GM12878 (cell line): ENCODE measurements around the gene PSME3. TPM values are rescaled to one million over a fixed set of nuclear protein-coding genes. Genes with fewer than 3 reads are reported as not detected.

Experiments
- BACH1 ChIP-seq: fragments of 450-650 bp; IDR thresholded peaks from 2 replicates; pipeline ENCODE4 v1.6.1; 2017; ENCODE audit warnings: mild to moderate bottlenecking, borderline replicate concordance
- CREB1 ChIP-seq: IDR thresholded peaks from 2 replicates; pipeline ENCODE4 v1.6.1; 2012; ENCODE audit warnings: low read depth, mild to moderate bottlenecking, inconsistent platforms
- CREM ChIP-seq: IDR thresholded peaks from 2 replicates; pipeline ENCODE4 v1.6.1; 2014; ENCODE audit warnings: antibody characterized with exemption, low read depth
- FOXK2 ChIP-seq: fragments of 450-650 bp; IDR thresholded peaks from 2 replicates; pipeline ENCODE4 v1.6.1; 2017; ENCODE audit warnings: mild to moderate bottlenecking, moderate library complexity
- IRF4 ChIP-seq: IDR thresholded peaks from 2 replicates; pipeline ENCODE4 v1.6.1; 2011; ENCODE audit warnings: low read depth, low read length
- KDM1A ChIP-seq: fragments of 200-600 bp; sonication (generic); IDR thresholded peaks from 2 replicates; pipeline ENCODE4 v1.6.1; 2016; ENCODE audit warnings: borderline replicate concordance
- MXI1 ChIP-seq: fragments of 150-350 bp; IDR thresholded peaks from 2 replicates; pipeline ENCODE4 v1.6.1; 2011; ENCODE audit warnings: low read depth, mild to moderate bottlenecking, inconsistent platforms, low read length, improper control_type of control experiment
- NBN ChIP-seq: fragments of 450-650 bp; IDR thresholded peaks from 2 replicates; pipeline ENCODE4 v1.6.1; 2016
- RB1 ChIP-seq: fragments of 450-650 bp; formaldehyde crosslinking; IDR thresholded peaks from 2 replicates; pipeline ENCODE4 v1.6.1; 2017; ENCODE audit warnings: mild to moderate bottlenecking, borderline replicate concordance
- RELB ChIP-seq: fragments of 450-650 bp; IDR thresholded peaks from 2 replicates; pipeline ENCODE4 v1.6.1; 2017; ENCODE audit warnings: low read depth, mild to moderate bottlenecking, moderate library complexity
- SIN3A ChIP-seq: IDR thresholded peaks from 2 replicates; pipeline ENCODE4 v1.6.1; 2012; ENCODE audit warnings: low read depth, low read length, improper control_type of control experiment
- STAT1 ChIP-seq: fragments of 450-650 bp; conservative IDR thresholded peaks from 2 replicates; pipeline ENCODE4 v1.6.1; 2014; ENCODE audit warnings: antibody characterized with exemption, mild to moderate bottlenecking
- TARDBP ChIP-seq: IDR thresholded peaks from 2 replicates; pipeline ENCODE4 v1.6.1; 2016; ENCODE audit warnings: borderline replicate concordance
- TCF12 ChIP-seq: IDR thresholded peaks from 2 replicates; pipeline ENCODE4 v1.6.1; 2011; ENCODE audit warnings: low read depth, mild to moderate bottlenecking, low read length
- TCF3 ChIP-seq: IDR thresholded peaks from 2 replicates; pipeline ENCODE4 v1.6.1; 2012; ENCODE audit warnings: low read depth, mild to moderate bottlenecking, low read length, borderline replicate concordance; ENCODE audit not compliant: insufficient read depth
- YY1 ChIP-seq: IDR thresholded peaks from 2 replicates; pipeline ENCODE4 v1.6.1; 2011; ENCODE audit warnings: low read depth, mild to moderate bottlenecking, low read length
- polyA plus RNA-seq, 11 experiments: library from polyadenylated mRNA; depleted of rRNA in 4 of 11; unstranded in 6 of 11; stranded (reverse) in 5 of 11; fragments of >200 nt; fragmentation: Nextera tagmentation in 4 of 11; fragmentation: Illumina TruSeq in 1 of 11; extraction: Ambion mirVana in 4 of 11; extraction: Trizol in 1 of 11; gene quantifications; 1 replicate in 1 of 11; 2 replicates in 10 of 11; pipeline versions ENCODE4 v1.2.1 to v1.2.3, GENCODE V29; 2011 to 2016; ENCODE audit warnings: inconsistent platforms in 2 of 11, missing spikeins in 2 of 11, low read depth in 1 of 11
- total RNA-seq, 4 experiments: library from RNA; depleted of rRNA in 3 of 4; stranded (reverse); fragments of >200 nt in 3 of 4; fragmentation: Illumina TruSeq in 1 of 4; extraction: Trizol in 1 of 4; gene quantifications; 2 replicates each; pipeline versions ENCODE4 v1.2.1 to v1.2.3, GENCODE V29; 2013 to 2021
- TF ChIP-seq, protein P1 (sequence below): fragments of 450-650 bp; IDR thresholded peaks from 2 replicates; pipeline ENCODE4 v1.6.1; 2017; ENCODE audit warnings: mild to moderate bottlenecking, low read depth, inconsistent platforms; ENCODE audit not compliant: poor library complexity, severe bottlenecking
- TF ChIP-seq, protein P2 (sequence below): IDR thresholded peaks from 2 replicates; pipeline ENCODE4 v1.6.1; 2012; ENCODE audit warnings: low read depth, low read length, improper control_type of control experiment
- TF ChIP-seq, protein P3 (sequence below): fragments of 450-650 bp; IDR thresholded peaks from 2 replicates; pipeline ENCODE4 v1.6.1; 2016; ENCODE audit warnings: mild to moderate bottlenecking
- TF ChIP-seq, protein P4 (sequence below): fragments of 450-650 bp; IDR thresholded peaks from 2 replicates; pipeline ENCODE4 v1.6.1; 2016; ENCODE audit warnings: mild to moderate bottlenecking, moderate library complexity, borderline replicate concordance

PSME3 gene
- total and polyA plus RNA-seq, 10 of the 15 experiments (the other 5 are each of a cell fraction or from before 2014, with no cell fraction given), result 26.9 to 330 (median 137) TPM

- peak; percentile 95 for TF ChIP-seq YY1
- peak; percentile 80 for TF ChIP-seq FOXK2
- TF ChIP-seq TARDBP, result peak; percentile 83
- peak; percentile 70 for TF ChIP-seq RB1
- TF ChIP-seq, protein P1, sequence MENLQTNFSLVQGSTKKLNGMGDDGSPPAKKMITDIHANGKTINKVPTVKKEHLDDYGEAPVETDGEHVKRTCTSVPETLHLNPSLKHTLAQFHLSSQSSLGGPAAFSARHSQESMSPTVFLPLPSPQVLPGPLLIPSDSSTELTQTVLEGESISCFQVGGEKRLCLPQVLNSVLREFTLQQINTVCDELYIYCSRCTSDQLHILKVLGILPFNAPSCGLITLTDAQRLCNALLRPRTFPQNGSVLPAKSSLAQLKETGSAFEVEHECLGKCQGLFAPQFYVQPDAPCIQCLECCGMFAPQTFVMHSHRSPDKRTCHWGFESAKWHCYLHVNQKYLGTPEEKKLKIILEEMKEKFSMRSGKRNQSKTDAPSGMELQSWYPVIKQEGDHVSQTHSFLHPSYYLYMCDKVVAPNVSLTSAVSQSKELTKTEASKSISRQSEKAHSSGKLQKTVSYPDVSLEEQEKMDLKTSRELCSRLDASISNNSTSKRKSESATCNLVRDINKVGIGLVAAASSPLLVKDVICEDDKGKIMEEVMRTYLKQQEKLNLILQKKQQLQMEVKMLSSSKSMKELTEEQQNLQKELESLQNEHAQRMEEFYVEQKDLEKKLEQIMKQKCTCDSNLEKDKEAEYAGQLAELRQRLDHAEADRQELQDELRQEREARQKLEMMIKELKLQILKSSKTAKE, result no peak
- 0 out of 2 replicates have a peak, but pooled peaks have one; percentile 18 for TF ChIP-seq BACH1
- TF ChIP-seq, protein P2, sequence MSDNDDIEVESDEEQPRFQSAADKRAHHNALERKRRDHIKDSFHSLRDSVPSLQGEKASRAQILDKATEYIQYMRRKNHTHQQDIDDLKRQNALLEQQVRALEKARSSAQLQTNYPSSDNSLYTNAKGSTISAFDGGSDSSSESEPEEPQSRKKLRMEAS, result peak; percentile 71; the same call in 1 of the 2 replicates
- TF ChIP-seq, protein P3, sequence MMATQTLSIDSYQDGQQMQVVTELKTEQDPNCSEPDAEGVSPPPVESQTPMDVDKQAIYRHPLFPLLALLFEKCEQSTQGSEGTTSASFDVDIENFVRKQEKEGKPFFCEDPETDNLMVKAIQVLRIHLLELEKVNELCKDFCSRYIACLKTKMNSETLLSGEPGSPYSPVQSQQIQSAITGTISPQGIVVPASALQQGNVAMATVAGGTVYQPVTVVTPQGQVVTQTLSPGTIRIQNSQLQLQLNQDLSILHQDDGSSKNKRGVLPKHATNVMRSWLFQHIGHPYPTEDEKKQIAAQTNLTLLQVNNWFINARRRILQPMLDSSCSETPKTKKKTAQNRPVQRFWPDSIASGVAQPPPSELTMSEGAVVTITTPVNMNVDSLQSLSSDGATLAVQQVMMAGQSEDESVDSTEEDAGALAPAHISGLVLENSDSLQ, result no peak
- peak; percentile 64 for TF ChIP-seq CREB1
- 0 out of 2 replicates have a peak, but pooled peaks have one; percentile 29 for TF ChIP-seq IRF4
- TF ChIP-seq MXI1, result peak; percentile 78
- TF ChIP-seq SIN3A, result peak; percentile 76
- TF ChIP-seq RELB, result peak; percentile 77; the same call in 1 of the 2 replicates
- TF ChIP-seq, protein P4, sequence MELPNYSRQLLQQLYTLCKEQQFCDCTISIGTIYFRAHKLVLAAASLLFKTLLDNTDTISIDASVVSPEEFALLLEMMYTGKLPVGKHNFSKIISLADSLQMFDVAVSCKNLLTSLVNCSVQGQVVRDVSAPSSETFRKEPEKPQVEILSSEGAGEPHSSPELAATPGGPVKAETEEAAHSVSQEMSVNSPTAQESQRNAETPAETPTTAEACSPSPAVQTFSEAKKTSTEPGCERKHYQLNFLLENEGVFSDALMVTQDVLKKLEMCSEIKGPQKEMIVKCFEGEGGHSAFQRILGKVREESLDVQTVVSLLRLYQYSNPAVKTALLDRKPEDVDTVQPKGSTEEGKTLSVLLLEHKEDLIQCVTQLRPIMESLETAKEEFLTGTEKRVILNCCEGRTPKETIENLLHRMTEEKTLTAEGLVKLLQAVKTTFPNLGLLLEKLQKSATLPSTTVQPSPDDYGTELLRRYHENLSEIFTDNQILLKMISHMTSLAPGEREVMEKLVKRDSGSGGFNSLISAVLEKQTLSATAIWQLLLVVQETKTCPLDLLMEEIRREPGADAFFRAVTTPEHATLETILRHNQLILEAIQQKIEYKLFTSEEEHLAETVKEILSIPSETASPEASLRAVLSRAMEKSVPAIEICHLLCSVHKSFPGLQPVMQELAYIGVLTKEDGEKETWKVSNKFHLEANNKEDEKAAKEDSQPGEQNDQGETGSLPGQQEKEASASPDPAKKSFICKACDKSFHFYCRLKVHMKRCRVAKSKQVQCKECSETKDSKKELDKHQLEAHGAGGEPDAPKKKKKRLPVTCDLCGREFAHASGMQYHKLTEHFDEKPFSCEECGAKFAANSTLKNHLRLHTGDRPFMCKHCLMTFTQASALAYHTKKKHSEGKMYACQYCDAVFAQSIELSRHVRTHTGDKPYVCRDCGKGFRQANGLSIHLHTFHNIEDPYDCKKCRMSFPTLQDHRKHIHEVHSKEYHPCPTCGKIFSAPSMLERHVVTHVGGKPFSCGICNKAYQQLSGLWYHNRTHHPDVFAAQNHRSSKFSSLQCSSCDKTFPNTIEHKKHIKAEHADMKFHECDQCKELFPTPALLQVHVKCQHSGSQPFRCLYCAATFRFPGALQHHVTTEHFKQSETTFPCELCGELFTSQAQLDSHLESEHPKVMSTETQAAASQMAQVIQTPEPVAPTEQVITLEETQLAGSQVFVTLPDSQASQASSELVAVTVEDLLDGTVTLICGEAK, result peak; percentile 57; the same call in 1 of the 2 replicates
- TF ChIP-seq NBN, result peak; percentile 55; the same call in 1 of the 2 replicates
- TF ChIP-seq STAT1, result 0 out of 2 replicates have a peak, but pooled peaks have one; percentile 41
- TF ChIP-seq TCF3, result no peak
- TF ChIP-seq KDM1A, result no peak
- TF ChIP-seq CREM, result peak; percentile 71; the same call in 1 of the 2 replicates
- TF ChIP-seq TCF12, result 0 out of 2 replicates have a peak, but pooled peaks have one; percentile 15
Measured at GRCh38 chr17:42798383-42799380, 34.5 kb upstream of the PSME3 start, which contains the start of the genes CNTD1 and COA3 (continued).
